HepG2 (cell line): ENCODE results near the gene TPX2. TPM values are rescaled to one million over a fixed set of nuclear protein-coding genes. Genes with fewer than 3 reads are reported as not detected.

Source experiments
- AHR ChIP-seq: IDR thresholded peaks from 2 replicates; pipeline ENCODE4 v1.6.1; 2018; ENCODE audit warnings: missing genetic modification reagents, missing compliant biosample characterization
- ELF1 ChIP-seq: sonication (generic); formaldehyde crosslinking; IDR thresholded peaks from 2 replicates; pipeline ENCODE4 v1.4.0; 2020; ENCODE audit warnings: missing genetic modification reagents
- ETV5 ChIP-seq: IDR thresholded peaks from 2 replicates; pipeline ENCODE4 v1.6.1; 2018; ENCODE audit warnings: missing biosample characterization, missing genetic modification reagents, inconsistent platforms, borderline replicate concordance
- HDAC2 ChIP-seq: sonication (generic); formaldehyde crosslinking; IDR thresholded peaks from 2 replicates; pipeline ENCODE4 v1.4.0; 2020; ENCODE audit warnings: missing genetic modification reagents
- HNF4A ChIP-seq: sonication (generic); formaldehyde crosslinking; IDR thresholded peaks from 2 replicates; pipeline ENCODE4 v1.4.0; 2020; ENCODE audit warnings: missing genetic modification reagents
- KDM4B ChIP-seq: sonication (generic); formaldehyde crosslinking; IDR thresholded peaks from 2 replicates; pipeline ENCODE4 v1.4.0; 2020; ENCODE audit warnings: missing genetic modification reagents
- KDM5A ChIP-seq: fragments of 200-600 bp; sonication (generic); IDR thresholded peaks from 2 replicates; pipeline ENCODE4 v1.7.0; 2018; ENCODE audit warnings: antibody characterized with exemption, mild to moderate bottlenecking, low read length, borderline replicate concordance
- KLF12 ChIP-seq: sonication (generic); formaldehyde crosslinking; IDR thresholded peaks from 2 replicates; pipeline ENCODE4 v1.4.0; 2020; ENCODE audit warnings: missing genetic modification reagents, borderline replicate concordance
- NONO ChIP-seq, 2 experiments: fragments of 450-650 bp in 1 of 2; sonication (generic) in 1 of 2; formaldehyde crosslinking in 1 of 2; IDR thresholded peaks in 1 of 2; conservative IDR thresholded peaks in 1 of 2; 2 replicates each; pipeline versions ENCODE4 v1.6.1 to v1.8.0; 2017 to 2022; ENCODE audit warnings: mild to moderate bottlenecking in 1 of 2, missing genetic modification reagents in 1 of 2, moderate library complexity in 1 of 2
- SIN3B ChIP-seq: fragments of 150-350 bp; IDR thresholded peaks from 2 replicates; pipeline ENCODE4 v1.6.1; 2014; ENCODE audit warnings: low read length
- SP5 ChIP-seq: IDR thresholded peaks from 2 replicates; pipeline ENCODE4 v1.6.1; 2016; ENCODE audit warnings: low read depth, borderline replicate concordance
- SRSF9 ChIP-seq: fragments of 200-400 bp; formaldehyde crosslinking; IDR thresholded peaks from 2 replicates; pipeline ENCODE4 v1.6.1; 2018; ENCODE audit warnings: borderline replicate concordance, mild to moderate bottlenecking, low read depth, low read length; ENCODE audit not compliant: insufficient read depth, poor library complexity, severe bottlenecking
- YY1 ChIP-seq: IDR thresholded peaks from 2 replicates; pipeline ENCODE4 v1.6.1; 2011; ENCODE audit warnings: low read length, low read depth, moderate library complexity, mild to moderate bottlenecking; ENCODE audit not compliant: insufficient read depth, insufficient replicate concordance
- ZBTB39 ChIP-seq: sonication (generic); formaldehyde crosslinking; IDR thresholded peaks from 2 replicates; pipeline ENCODE4 v1.5.0; 2020; ENCODE audit warnings: missing genetic modification reagents
- ZNF224 ChIP-seq: sonication (generic); formaldehyde crosslinking; IDR thresholded peaks from 2 replicates; pipeline ENCODE4 v1.5.0; 2020; ENCODE audit warnings: mild to moderate bottlenecking, missing genetic modification reagents
- ZNF235 ChIP-seq: sonication (generic); formaldehyde crosslinking; IDR thresholded peaks from 2 replicates; pipeline ENCODE4 v1.8.1; 2023; ENCODE audit warnings: mild to moderate bottlenecking, missing genetic modification reagents, borderline replicate concordance
- ZNF512B ChIP-seq: sonication (generic); formaldehyde crosslinking; IDR thresholded peaks from 2 replicates; pipeline ENCODE4 v1.5.1; 2020; ENCODE audit warnings: missing genetic modification reagents, mild to moderate bottlenecking, borderline replicate concordance
- ZNF652 ChIP-seq: IDR thresholded peaks from 2 replicates; pipeline ENCODE4 v1.6.1; 2016; ENCODE audit warnings: low read depth, borderline replicate concordance
- ZSCAN9 ChIP-seq: IDR thresholded peaks from 2 replicates; pipeline ENCODE4 v1.6.1; 2016; ENCODE audit warnings: borderline replicate concordance
- polyA plus RNA-seq, 8 experiments: library from polyadenylated mRNA; depleted of rRNA in 3 of 8; stranded (reverse) in 7 of 8; unstranded in 1 of 8; fragments of >200 nt; fragmentation: Illumina TruSeq in 4 of 8; extraction: Trizol in 4 of 8; gene quantifications; 2 replicates each; pipeline versions ENCODE4 v1.2.1 to v1.2.3, GENCODE V29; 2011 to 2016; ENCODE audit warnings: low read depth in 4 of 8, missing spikeins in 1 of 8, mixed read lengths in 1 of 8; ENCODE audit not compliant: insufficient read depth in 1 of 8
- total RNA-seq, 5 experiments: library from RNA; depleted of rRNA; stranded (reverse); fragments of >200 nt; fragmentation: Illumina TruSeq; extraction: Trizol; gene quantifications; 2 replicates each; pipeline ENCODE4 v1.2.3, GENCODE V29; 2016; ENCODE audit warnings: low read depth in 1 of 5
- TF ChIP-seq, protein P1 (sequence below): sonication (generic); formaldehyde crosslinking; IDR thresholded peaks from 2 replicates; pipeline ENCODE4 v1.4.0; 2020; ENCODE audit warnings: missing genetic modification reagents
- TF ChIP-seq, protein P2 (sequence below): sonication (generic); formaldehyde crosslinking; IDR thresholded peaks from 2 replicates; pipeline ENCODE4 v1.8.0; 2022; ENCODE audit warnings: low read depth, missing genetic modification reagents
- TF ChIP-seq, protein P3 (sequence below): sonication (generic); formaldehyde crosslinking; conservative IDR thresholded peaks from 2 replicates; pipeline ENCODE4 v1.8.1; 2023; ENCODE audit warnings: missing genetic modification reagents

Gene TPX2
- total and polyA plus RNA-seq, 2 of the 13 experiments (the other 11 are each of a cell fraction or from before 2014, with no cell fraction given), result 34.3 to 124 TPM

DNA sequence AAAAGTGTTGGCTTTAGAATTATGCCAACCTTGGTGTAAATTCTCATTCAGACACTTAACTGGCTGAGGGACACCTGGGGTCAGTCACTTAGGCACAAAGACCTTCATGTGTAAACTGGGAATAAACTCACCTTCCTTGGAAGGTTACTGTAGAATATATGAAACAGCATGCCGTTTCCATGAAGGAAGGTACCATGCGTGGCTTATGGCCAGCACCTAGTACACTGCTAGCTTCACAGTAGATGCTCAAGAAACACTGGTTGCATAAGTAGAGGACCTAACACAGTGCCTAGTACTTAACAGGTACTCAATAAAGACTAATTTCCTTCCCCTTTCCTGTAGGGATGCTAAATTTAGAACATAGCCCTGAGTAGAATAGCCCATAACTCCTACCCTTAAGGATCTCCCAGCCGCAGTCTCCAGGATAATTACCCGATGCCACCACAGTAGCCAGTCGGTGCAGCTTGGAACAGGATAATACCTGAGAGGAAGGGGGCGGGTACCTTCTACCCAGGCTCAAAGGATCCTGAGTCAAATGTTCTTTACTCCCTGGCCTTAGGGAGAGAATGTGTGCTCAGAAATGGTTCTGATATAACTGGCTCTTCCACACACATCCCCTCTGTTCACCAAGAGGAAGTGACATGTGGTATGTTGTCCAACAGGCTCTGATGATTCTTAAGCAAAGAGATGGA is 20.0 kb upstream of the TPX2 start (continued):
- TF ChIP-seq AHR (CRISPR knock-in tag), result no peak
- no peak for TF ChIP-seq ZSCAN9 (CRISPR knock-in tag)
- TF ChIP-seq SRSF9, result no peak
- no peak for TF ChIP-seq YY1
- TF ChIP-seq HDAC2 (CRISPR knock-in tag), result no peak
- TF ChIP-seq KDM5A, result no peak
- no peak for TF ChIP-seq ZNF512B (CRISPR knock-in tag)
- no peak for TF ChIP-seq SP5 (CRISPR knock-in tag)
- TF ChIP-seq NONO (IDR thresholded peaks at IDR 0.05), result no peak
- peak; percentile 68; the same call in 1 of the 2 replicates for TF ChIP-seq NONO (CRISPR knock-in tag; conservative IDR thresholded peaks at IDR 0.05)
- TF ChIP-seq ZNF224, result no peak
- TF ChIP-seq, protein P1, sequence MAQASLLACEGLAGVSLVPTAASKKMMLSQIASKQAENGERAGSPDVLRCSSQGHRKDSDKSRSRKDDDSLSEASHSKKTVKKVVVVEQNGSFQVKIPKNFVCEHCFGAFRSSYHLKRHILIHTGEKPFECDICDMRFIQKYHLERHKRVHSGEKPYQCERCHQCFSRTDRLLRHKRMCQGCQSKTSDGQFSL (CRISPR knock-in tag), result no peak
- TF ChIP-seq, protein P2, sequence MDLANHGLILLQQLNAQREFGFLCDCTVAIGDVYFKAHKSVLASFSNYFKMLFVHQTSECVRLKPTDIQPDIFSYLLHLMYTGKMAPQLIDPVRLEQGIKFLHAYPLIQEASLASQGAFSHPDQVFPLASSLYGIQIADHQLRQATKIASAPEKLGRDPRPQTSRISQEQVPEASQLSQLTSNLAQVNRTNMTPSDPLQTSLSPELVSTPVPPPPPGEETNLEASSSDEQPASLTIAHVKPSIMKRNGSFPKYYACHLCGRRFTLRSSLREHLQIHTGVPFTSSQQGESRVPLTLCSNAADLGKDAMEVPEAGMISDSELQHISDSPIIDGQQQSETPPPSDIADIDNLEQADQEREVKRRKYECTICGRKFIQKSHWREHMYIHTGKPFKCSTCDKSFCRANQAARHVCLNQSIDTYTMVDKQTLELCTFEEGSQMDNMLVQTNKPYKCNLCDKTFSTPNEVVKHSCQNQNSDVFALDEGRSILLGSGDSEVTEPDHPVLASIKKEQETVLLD (CRISPR knock-in tag), result no peak
- TF ChIP-seq ZNF652, result no peak
- TF ChIP-seq ZNF235 (CRISPR knock-in tag), result no peak
- no peak for TF ChIP-seq ETV5 (CRISPR knock-in tag)
- no peak for TF ChIP-seq KLF12 (CRISPR knock-in tag)
- no peak for TF ChIP-seq SIN3B
- no peak for TF ChIP-seq ELF1 (CRISPR knock-in tag)
- TF ChIP-seq KDM4B (CRISPR knock-in tag), result no peak
- no peak for TF ChIP-seq HNF4A (CRISPR knock-in tag)
- TF ChIP-seq, protein P3, sequence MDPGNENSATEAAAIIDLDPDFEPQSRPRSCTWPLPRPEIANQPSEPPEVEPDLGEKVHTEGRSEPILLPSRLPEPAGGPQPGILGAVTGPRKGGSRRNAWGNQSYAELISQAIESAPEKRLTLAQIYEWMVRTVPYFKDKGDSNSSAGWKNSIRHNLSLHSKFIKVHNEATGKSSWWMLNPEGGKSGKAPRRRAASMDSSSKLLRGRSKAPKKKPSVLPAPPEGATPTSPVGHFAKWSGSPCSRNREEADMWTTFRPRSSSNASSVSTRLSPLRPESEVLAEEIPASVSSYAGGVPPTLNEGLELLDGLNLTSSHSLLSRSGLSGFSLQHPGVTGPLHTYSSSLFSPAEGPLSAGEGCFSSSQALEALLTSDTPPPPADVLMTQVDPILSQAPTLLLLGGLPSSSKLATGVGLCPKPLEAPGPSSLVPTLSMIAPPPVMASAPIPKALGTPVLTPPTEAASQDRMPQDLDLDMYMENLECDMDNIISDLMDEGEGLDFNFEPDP (CRISPR knock-in tag), result no peak
- TF ChIP-seq ZBTB39 (CRISPR knock-in tag), result no peak
